ENCODE results near the gene GRAMD1B.
"Not testable (repeated sequence)": the region's sequence is repeated elsewhere in the genome, so short reads cannot be mapped to it uniquely, and the experiment has no call there.

The GRAMD1B gene

DNA sequence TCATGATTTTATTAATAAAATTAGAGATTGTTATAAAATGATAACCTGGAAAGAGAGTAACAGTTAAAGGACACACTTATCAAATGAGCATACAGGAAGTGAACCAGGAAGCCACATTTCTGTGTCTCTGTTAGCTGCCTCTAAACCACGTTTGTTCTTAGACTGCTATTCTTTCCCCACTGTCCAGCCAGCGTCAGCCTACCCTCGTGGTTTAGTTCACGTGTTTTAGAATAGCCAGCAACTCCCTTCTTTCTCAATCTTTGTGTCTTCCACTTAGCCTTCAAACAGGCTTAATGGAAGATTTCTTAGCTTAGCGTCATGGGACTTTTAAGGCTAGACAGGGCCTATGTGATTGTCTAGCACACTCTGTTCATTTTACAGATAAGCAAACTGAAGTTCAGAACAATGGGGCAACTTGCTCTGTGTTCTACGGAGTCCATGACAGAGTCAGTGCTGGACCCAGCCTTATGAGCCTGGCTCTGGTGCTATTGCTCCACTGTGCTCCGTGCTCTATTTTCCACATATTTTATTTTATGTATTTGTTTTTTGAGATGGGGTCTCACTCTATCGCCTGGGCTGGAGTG is 27.2 kb downstream of the GRAMD1B start:
- TF ChIP-seq, protein P1, sequence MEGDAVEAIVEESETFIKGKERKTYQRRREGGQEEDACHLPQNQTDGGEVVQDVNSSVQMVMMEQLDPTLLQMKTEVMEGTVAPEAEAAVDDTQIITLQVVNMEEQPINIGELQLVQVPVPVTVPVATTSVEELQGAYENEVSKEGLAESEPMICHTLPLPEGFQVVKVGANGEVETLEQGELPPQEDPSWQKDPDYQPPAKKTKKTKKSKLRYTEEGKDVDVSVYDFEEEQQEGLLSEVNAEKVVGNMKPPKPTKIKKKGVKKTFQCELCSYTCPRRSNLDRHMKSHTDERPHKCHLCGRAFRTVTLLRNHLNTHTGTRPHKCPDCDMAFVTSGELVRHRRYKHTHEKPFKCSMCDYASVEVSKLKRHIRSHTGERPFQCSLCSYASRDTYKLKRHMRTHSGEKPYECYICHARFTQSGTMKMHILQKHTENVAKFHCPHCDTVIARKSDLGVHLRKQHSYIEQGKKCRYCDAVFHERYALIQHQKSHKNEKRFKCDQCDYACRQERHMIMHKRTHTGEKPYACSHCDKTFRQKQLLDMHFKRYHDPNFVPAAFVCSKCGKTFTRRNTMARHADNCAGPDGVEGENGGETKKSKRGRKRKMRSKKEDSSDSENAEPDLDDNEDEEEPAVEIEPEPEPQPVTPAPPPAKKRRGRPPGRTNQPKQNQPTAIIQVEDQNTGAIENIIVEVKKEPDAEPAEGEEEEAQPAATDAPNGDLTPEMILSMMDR (IDR thresholded peaks at IDR 0.05; ENCODE audit: insufficient read depth, missing control alignments), result no peak
- no peak for FAIRE-seq
- no peak for DNase-seq (ENCODE audit: insufficient read length, low spot score)

DNA sequence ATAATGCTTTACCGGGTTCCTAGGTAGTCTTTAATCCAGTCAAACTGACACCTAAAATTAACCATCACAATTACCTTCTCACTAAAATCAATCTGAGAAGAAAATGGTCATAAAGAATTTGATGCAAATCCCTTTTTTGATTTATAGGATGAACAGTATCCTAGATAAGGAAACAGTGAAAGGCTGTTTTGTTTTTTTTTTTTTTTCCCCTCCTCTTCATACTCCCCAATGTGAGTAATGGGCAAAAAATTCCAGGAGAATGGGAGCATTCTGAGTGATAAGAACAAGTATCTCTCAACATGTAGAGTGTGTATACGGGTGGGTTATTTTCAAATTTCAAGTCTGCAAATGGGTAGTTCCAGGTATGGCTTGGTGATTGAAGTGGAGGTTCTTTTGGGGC is 28.4 kb downstream of the GRAMD1B start:
- FAIRE-seq (no peak), DNase-seq (ENCODE audit: insufficient read length, low spot score) (no peak)
- TF ChIP-seq, protein P1 (IDR thresholded peaks at IDR 0.05; ENCODE audit: insufficient read depth, missing control alignments), result no peak

DNA sequence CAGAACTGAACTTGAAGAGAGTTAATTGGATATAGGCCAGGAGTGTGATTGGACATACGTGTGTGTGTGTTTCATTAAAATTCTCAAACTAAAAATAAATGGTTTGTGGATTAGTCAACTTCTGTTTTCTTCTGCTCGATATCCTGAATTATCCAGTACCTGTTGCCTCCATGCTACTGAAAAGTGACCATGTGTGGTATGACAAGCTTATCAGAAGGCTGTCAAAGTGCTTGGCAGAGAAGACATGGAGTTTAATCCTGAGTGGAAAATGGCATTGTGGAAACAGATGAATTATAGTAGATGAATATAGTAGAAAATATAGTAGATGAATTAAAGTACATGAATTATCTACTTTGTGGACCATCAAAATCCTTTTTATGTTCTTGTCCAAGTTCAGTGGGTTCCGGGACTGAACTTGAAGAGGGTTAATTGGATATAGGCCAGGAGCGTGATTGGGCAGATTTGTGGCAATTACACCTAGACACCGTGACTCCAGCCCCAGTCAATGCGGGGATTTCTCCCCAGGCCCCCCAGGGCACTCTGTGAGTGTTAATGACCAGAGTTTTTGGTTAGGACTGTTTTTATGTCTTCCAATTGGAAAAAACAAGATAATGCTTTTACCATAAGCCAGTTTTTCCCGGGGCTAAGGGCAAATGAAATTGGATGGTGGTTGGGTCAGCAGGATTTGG is 30.1 kb downstream of the GRAMD1B start:
- DNase-seq (ENCODE audit: insufficient read length, low spot score) (no peak), FAIRE-seq (no peak)
- TF ChIP-seq, protein P1 (IDR thresholded peaks at IDR 0.05; ENCODE audit: insufficient read depth, missing control alignments), result no peak

GRCh38 chr11:123461164-123461563 is 31.1 kb downstream of the GRAMD1B start:
- DNase-seq (ENCODE audit: insufficient read length, low spot score), result no peak
- FAIRE-seq, result no peak
- TF ChIP-seq, protein P1 (IDR thresholded peaks at IDR 0.05; ENCODE audit: insufficient read depth, missing control alignments), result no peak

DNA sequence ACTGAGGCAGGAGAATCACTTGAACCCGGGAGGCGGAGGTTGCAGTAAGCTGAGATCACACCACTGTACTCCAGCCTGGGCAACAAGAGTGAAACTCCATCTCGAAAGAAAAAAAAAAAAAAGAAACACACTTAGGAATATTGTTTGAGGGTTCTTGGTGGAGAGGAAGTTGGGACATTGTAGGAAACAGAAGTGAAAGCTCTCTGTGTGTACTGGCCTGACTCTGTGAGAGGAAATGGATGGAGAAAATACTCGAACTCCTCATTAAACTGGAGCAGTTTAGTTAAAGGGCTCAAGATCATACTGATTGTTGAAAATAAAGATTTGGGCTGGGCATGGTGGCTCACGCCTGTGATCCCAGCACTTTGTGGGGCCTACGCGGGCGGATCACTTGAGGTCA is 35.6 kb downstream of the GRAMD1B start:
- not testable (repeated sequence) for DNase-seq (ENCODE audit: insufficient read length, low spot score); FAIRE-seq

DNA sequence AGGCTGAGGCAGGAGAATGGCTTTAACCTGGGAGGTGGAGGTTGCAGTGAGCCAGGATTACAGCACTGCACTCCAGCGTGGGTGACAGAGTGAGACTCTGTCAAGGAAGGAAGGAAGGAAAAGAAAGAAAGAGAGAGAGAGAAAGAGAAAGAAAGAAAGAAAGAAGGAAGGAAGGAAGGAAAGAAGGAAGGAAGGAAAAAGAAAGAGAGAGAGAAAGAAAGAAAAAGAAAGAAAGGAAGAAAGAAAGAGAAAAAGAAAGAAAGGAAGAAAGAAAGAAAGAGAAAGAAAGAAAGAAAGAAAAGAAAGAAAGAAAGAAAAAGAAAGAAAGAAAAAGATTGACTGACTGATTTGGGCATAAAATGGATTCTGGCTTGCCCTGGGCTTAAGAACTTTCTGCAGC is 36.1 kb downstream of the GRAMD1B start:
- FAIRE-seq; DNase-seq (ENCODE audit: insufficient read length, low spot score): not testable (repeated sequence)

- FAIRE-seq (no peak), DNase-seq (ENCODE audit: insufficient read length, low spot score) (no peak)
- TF ChIP-seq, protein P1 (IDR thresholded peaks at IDR 0.05; ENCODE audit: insufficient read depth, missing control alignments), result no peak
Observed at GRCh38 chr11:123469089-123469488, 39.0 kb downstream of the GRAMD1B start.

GRCh38 chr11:123469586-123469985 is 39.5 kb downstream of the GRAMD1B start:
- no peak for DNase-seq (ENCODE audit: insufficient read length, low spot score)
- TF ChIP-seq, protein P1 (IDR thresholded peaks at IDR 0.05; ENCODE audit: insufficient read depth, missing control alignments), result no peak
- FAIRE-seq, result no peak

All from D721Med (cell line).